ENCODE measurements around the gene ARL6IP4.

GRCh38 chr12:123000578-123000977 is 20.1 kb downstream of the ARL6IP4 start:
- TF ChIP-seq CTCF (IDR thresholded peaks at IDR 0.05) (no peak), ZFX (IDR thresholded peaks at IDR 0.05; ENCODE audit: borderline replicate concordance) (no peak)
